CD4-positive, alpha-beta T cell treated with Interleukin-17A for 1 hour (primary cell): ENCODE measurements around the gene RPL36A.

Source experiments
- DNase-seq: peaks from one replicate; pipeline ENCODE4 v3.0.0-alpha.2; 2020

Gene RPL36A

GRCh38 chrX:101393530-101394305, 2.9 kb downstream of the RPL36A start:
- no peak for DNase-seq

- DNase-seq: no peak
Observed at GRCh38 chrX:101394372-101394771, 3.6 kb downstream of the RPL36A start.

- DNase-seq: no peak
Observed at GRCh38 chrX:101395789-101396188, 5.0 kb downstream of the RPL36A start.

DNA sequence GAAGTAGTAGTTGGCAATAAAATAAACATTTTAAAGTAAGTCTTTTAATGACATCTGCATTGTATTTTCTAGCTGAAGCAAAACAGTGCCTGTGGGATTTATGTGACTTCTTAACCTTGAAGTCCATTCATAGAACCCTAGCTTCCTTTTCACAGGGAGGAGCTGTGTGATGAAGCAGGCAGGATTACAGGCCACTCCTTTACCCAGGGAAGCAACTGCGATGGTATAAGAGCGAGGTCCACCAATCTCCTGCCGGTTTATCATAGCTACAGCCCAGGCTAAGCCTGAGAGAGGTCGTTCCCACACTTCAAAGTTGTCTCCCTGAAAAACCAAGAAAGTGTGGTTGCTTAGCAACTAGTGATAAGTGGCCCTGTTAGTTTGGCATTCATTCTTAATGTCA, 7.0 kb downstream of the RPL36A start:
- DNase-seq: no peak

- no peak for DNase-seq
Observed at GRCh38 chrX:101398694-101399093, 7.9 kb downstream of the RPL36A start.

GRCh38 chrX:101399825-101400224, 9.0 kb downstream of the RPL36A start:
- no peak for DNase-seq

GRCh38 chrX:101407167-101407747, 16.4 kb downstream of the RPL36A start:
- no peak for DNase-seq

DNA sequence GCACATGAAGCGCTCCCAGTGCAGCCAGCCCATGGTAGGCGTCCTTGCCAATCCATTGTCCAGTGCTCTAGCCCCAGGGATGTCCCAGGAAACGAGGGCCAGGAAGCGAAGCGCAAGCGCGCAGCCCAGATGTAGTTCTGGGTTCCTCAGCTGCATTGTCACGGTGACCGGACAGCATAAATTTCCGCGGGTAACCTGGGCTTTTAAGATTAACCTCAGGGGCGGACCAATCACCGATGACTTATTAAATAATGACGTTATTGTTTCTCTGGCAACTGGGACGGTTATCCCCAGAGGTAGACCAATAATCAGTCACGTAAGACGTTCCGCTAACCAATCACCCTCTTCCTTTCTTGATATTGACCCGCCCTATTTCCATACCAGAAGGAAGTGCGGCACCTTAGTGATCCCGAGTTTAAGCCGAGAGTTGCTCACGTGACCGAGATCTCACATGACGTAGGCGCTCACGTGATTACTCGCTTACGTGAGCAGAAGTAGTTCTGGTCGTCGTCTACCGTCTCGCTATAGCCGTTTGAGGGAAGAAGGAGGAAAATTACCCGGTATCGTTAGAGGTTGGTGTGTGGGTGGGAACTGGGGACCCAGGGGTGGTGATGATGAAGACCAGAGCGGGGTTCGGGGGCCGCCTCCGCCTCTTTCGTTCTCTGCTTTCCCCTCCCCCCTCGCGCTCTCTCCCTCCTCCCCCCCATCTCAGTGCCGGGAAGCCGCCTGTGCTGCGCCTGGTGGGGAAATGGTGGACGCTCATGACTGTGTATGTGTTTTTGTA, 17.1 kb downstream of the RPL36A start, which contains the start of the genes GLA and HNRNPH2:
TSS of gene GLA (minus strand) at position 178 of the 784 bp plus-strand sequence. CDS start at position 156, 22 bp downstream.
TSS of gene HNRNPH2 (plus strand) at position 475 of the 784 bp plus-strand sequence. CDS start 3,767 bp downstream, outside the sequence.
- peak; percentile 96 for DNase-seq

DNA sequence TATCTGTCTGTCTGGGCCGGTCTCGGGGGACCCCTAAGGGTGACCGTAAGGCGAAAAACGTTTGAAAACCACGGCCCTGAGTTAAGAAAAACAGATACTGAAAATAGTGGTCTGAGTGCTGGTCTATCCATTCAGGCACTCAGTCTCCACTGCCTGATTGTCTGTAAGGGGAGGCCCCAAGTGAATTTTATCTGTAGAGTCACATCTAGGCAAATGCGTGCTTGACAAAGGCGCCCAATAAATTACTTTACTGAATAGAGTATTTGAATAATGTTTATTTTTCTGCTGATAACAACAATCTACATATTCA, 17.7 kb downstream of the RPL36A start:
- DNase-seq: no peak

- DNase-seq: no peak
Observed at GRCh38 chrX:101409043-101409442, 18.2 kb downstream of the RPL36A start.

DNA sequence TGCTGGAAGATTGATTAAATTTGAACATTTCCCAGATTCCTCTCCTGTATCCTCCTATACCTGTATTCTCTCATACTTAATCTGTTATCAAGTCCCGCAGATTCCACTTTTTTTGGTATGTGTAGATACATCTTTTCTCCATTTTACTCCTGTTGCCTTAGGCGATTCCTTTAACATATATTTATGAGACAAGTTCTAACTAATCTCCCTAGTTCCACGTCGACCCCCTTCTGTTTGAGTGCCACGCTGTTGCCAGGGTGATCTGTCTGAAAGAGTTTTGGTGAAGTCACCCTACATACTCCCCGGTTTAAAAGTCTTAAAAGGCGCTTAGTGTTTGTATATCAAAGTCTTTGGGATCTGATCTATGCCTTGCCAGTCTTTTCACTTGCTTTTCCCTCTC, 19.6 kb downstream of the RPL36A start:
- peak; percentile 38 for DNase-seq

GRCh38 chrX:101411984-101412383, 21.2 kb downstream of the RPL36A start:
- DNase-seq: no peak

DNA sequence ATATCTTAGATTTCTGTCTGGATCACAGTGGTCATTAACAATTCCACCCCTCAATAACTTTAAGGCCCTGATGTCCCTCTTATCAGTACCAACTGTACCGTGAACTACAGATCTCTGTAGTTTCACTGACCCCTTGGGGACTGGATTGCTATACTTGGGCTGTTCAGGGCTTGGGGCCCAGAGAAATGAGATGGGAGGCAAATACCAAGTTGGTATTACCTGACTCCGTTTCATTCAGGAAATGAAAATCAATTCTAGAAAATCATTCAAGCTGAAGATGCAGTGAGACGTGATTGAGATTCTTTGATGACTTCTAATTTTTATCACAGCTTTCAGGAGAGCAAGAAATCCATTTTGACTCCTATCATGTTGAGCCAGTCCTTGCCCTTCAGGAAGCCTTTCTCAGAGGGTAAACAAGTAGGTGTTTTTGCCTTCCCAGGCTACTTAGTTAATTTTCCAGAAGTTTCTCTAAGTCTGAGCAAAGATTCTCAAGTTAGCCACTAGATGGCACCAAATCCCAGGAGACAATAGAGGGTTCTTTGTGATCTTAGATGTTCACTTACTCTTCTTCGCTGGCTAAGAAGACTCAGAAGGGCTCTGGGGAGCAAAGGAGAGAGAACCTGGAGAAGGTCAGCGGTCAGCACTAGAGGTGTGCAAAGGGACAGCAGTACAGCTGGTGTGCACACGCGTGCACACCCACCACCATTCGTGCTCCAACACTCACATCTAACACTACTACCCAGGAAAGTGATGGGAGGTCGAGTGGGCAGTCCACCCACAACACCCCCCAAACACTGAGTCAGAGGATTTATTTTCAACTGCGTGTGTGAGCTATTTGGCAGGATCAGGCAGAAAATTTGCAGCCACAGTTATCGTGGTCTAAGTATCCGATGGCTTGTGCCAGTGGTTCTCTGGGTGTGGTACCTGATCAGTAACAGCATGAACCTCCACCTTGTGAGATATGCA, 24.7 kb downstream of the RPL36A start:
- DNase-seq: peak; percentile 79

- DNase-seq: no peak
Observed at GRCh38 chrX:101416691-101417090, 25.9 kb downstream of the RPL36A start.

GRCh38 chrX:101417190-101417589, 26.4 kb downstream of the RPL36A start:
- DNase-seq: no peak

GRCh38 chrX:101417981-101418841, 27.4 kb downstream of the RPL36A start:
- DNase-seq: peak; percentile 48

DNA sequence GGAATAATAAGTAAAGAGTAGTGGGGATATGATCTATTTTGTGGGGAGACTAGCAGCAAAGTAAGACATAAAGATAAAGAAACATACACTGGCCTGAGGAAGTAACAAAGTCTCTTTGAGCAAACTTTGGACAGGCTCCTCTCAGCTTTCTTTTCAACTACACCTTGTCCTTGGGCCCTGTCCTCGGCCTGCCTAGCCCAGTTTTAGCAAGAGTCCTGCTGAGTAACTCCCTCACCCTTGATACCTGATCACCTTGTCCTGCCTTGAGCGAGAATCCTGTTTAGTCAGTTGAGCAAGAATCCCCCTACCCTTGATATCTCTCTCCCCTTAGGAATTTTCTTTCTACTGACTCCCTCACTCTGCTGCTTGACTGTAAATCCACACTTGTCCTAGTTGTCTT, 28.7 kb downstream of the RPL36A start:
- DNase-seq: no peak

GRCh38 chrX:101427954-101428353, 37.1 kb downstream of the RPL36A start:
- DNase-seq: no peak

GRCh38 chrX:101429934-101430333, 39.1 kb downstream of the RPL36A start:
- no peak for DNase-seq

DNA sequence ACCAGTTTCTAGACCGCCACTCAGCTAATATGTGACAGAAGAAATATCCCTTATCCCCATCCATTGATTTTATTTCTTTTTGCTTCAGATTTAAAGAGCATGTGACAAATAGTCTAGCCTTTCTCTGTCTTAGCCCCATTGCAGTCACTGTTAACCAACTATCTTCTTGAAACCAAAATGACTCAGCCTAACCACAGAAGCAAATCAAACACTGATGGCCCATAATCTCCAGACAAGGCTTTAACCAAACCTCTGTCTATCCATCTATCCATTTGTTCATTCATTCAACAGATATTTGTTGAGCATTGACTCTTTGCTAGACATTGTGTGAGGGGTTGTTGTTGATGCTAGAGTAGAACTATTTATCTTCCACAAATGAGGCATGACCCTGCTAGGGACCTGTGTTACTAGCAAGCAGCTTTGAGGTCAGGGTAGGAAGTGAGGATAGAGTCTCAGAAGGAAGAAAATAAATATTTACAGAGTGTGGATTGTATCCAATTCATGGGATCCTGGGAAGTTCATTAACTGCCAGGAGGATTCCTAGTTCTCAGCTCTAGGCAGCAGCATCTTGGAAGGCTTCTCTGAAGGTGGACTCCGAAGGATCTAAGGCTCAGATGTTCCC, 39.8 kb downstream of the RPL36A start:
- DNase-seq: no peak

- no peak for DNase-seq
Observed at GRCh38 chrX:101442085-101442484, 51.3 kb downstream of the RPL36A start.
